ENCODE data around the gene VSX1.

- TF ChIP-seq SNAI2 (CRISPR knock-in tag; IDR thresholded peaks at IDR 0.05) (no peak), ARNTL (CRISPR knock-in tag; IDR thresholded peaks at IDR 0.05; ENCODE audit: borderline replicate concordance, low read depth) (no peak), ZFP30 (CRISPR knock-in tag; IDR thresholded peaks at IDR 0.05) (no peak), ZFP3 (CRISPR knock-in tag; IDR thresholded peaks at IDR 0.05) (no peak), POU6F1 (CRISPR knock-in tag; IDR thresholded peaks at IDR 0.05; ENCODE audit: borderline replicate concordance, low read depth) (no peak), TOX (CRISPR knock-in tag; IDR thresholded peaks at IDR 0.05; ENCODE audit: borderline replicate concordance) (no peak), PATZ1 (CRISPR knock-in tag; IDR thresholded peaks at IDR 0.05; ENCODE audit: borderline replicate concordance) (no peak), CSDC2 (CRISPR knock-in tag; IDR thresholded peaks at IDR 0.05) (no peak), TCF4 (CRISPR knock-in tag; IDR thresholded peaks at IDR 0.05; ENCODE audit: borderline replicate concordance) (no peak), ZC3H10 (CRISPR knock-in tag; IDR thresholded peaks at IDR 0.05) (no peak), RARB (CRISPR knock-in tag; IDR thresholded peaks at IDR 0.05) (no peak), ISL1 (CRISPR knock-in tag; IDR thresholded peaks at IDR 0.05) (no peak), OSR1 (CRISPR knock-in tag; IDR thresholded peaks at IDR 0.05) (no peak)
Measured at GRCh38 chr20:25070821-25071473, 11.0 kb downstream of the VSX1 start.

All from SK-N-SH treated with all-trans-retinoic acid at 6 μM for 48 hours (cell line).